ENCODE data around the gene ABLIM3.

Gene ABLIM3

DNA sequence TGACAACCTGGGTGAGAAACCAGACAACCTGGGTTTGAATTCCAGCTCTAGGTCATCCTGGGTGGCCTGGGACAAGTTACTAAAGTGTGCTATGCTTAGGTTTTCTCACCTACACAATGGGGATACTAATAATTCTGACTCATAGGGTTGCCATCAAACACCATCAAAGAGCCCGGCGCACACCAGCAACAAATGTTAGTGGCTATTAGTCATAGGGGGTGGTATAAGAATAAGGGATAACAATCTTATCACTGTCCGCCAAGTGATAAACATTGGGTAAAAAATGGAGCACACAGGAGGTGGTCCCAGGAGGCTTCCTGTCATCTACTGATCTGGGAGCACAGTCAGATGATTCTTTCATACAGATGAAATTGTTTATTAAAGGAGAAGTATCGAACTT lies 68.9 kb downstream of the ABLIM3 start:
- peak overlapping the region; percentile 44 for H2BK15ac ChIP-seq (ENCODE audit: low read depth, poor library complexity, severe bottlenecking)

DNA sequence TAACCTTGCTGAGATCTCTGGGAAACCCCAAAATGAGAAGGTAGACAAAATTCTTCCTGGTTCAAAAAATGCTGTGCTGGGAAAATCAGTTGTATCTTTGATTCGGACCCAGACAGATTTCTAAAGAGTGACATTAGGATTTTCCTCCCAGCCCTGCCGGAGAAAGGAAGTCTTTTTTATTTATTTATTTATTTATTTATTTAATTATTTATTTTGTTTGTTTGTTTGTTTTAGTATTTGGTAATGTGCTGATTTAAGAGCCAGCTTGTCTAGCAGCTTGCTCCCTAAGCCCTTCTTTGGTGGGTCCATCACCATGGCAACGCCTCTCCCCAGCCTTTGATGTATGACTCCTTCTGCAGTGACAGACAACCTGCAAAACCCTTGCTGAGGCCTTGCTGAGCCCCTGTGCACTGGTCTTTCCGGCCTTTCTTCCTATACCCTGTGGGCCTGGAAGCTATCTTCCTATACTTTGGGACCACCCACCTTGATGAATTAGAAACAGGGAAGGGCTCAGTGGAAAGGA lies 69.7 kb downstream of the ABLIM3 start:
- WGBS = 65% methylated on average over 3 of the region's 4 CpGs
- Histone ChIP-seq H3K18ac (ENCODE audit: low read depth in 1 of 2, low read length in 2 of 2) (peak overlapping the region; percentile 71 to 94), H2BK15ac (ENCODE audit: low read depth, poor library complexity, severe bottlenecking) (no peak overlapping the region), H3K27me3 (ENCODE audit: control insufficient read depth in 1 of 2, insufficient read depth in 1 of 2, low read length in 2 of 2) (no peaks in the 10 kb centered on the region), H3K36me3 (ENCODE audit: control insufficient read depth in 1 of 2, insufficient read depth in 2 of 2, low read depth in 1 of 2, low read length in 2 of 2) (peaks cover 4 to 54% of the 10 kb centered on the region in 2 experiments), H3K4ac (ENCODE audit: low read depth in 1 of 2, low read length in 2 of 2) (peak overlapping the region; percentile 39 to 87), H2AK5ac (ENCODE audit: low read length, severe bottlenecking) (no peak overlapping the region), H2BK120ac (ENCODE audit: low read depth, low read length) (peak overlapping the region; percentile 88), H3K23ac (ENCODE audit: low read length in 2 of 2) (no peak overlapping the region), H3K9ac (ENCODE audit: low read length) (no peak overlapping the region), H2BK5ac (ENCODE audit: low read depth, low read length, poor library complexity, severe bottlenecking) (no peak overlapping the region), H2BK12ac (ENCODE audit: low read length in 2 of 2) (peak overlapping the region; percentile 93 to 99), H3K27ac (ENCODE audit: low read length, poor library complexity, severe bottlenecking) (no peak overlapping the region), H2AFZ (ENCODE audit: low read depth, low read length) (no peak overlapping the region), H3K4me2 (ENCODE audit: low read length, poor library complexity, severe bottlenecking) (no peak overlapping the region), H3K4me1 (ENCODE audit: control insufficient read depth, insufficient read depth, low read depth, low read length) (no peaks in the 10 kb centered on the region), H3K4me3 (ENCODE audit: insufficient read depth in 1 of 2, low read depth in 1 of 2, low read length in 2 of 2) (no peak overlapping the region), H3K14ac (ENCODE audit: low read length in 2 of 2) (peak overlapping the region in 1 of 2 experiments; percentile 87), H3K79me1 (replicated peaks; ENCODE audit: low read length, poor library complexity, severe bottlenecking) (no peaks in the 10 kb centered on the region), H4K8ac (ENCODE audit: low read length) (peak overlapping the region; percentile 54), H4K91ac (ENCODE audit: low read length) (peak overlapping the region; percentile 15), H3K9me3 (ENCODE audit: control insufficient read depth, low read length) (no peaks in the 10 kb centered on the region)
- DNase-seq = peak; percentile 62

More for the DNA sequence above, 68.9 kb downstream of the ABLIM3 start:
- Histone ChIP-seq H2BK120ac (ENCODE audit: low read depth, low read length) (peak overlapping the region; percentile 21), H3K4me1 (ENCODE audit: control insufficient read depth, insufficient read depth, low read depth, low read length) (no peaks in the 10 kb centered on the region), H4K91ac (ENCODE audit: low read length) (peak overlapping the region; percentile 80), H3K23ac (ENCODE audit: low read length in 2 of 2) (no peak overlapping the region), H2BK5ac (ENCODE audit: low read depth, low read length, poor library complexity, severe bottlenecking) (no peak overlapping the region), H3K4me2 (ENCODE audit: low read length, poor library complexity, severe bottlenecking) (no peak overlapping the region), H2AK5ac (ENCODE audit: low read length, severe bottlenecking) (no peak overlapping the region), H3K27ac (ENCODE audit: low read length, poor library complexity, severe bottlenecking) (no peak overlapping the region), H3K14ac (ENCODE audit: low read length in 2 of 2) (no peak overlapping the region), H2BK12ac (ENCODE audit: low read length in 2 of 2) (peak overlapping the region; percentile 43 to 93), H3K4ac (ENCODE audit: low read depth in 1 of 2, low read length in 2 of 2) (no peak overlapping the region), H3K79me1 (replicated peaks; ENCODE audit: low read length, poor library complexity, severe bottlenecking) (no peaks in the 10 kb centered on the region), H2AFZ (ENCODE audit: low read depth, low read length) (no peak overlapping the region), H3K9me3 (ENCODE audit: control insufficient read depth, low read length) (no peaks in the 10 kb centered on the region), H3K4me3 (ENCODE audit: insufficient read depth in 1 of 2, low read depth in 1 of 2, low read length in 2 of 2) (no peak overlapping the region), H3K9ac (ENCODE audit: low read length) (no peak overlapping the region), H4K8ac (ENCODE audit: low read length) (no peak overlapping the region), H3K27me3 (ENCODE audit: control insufficient read depth in 1 of 2, insufficient read depth in 1 of 2, low read length in 2 of 2) (no peaks in the 10 kb centered on the region), H3K36me3 (ENCODE audit: control insufficient read depth in 1 of 2, insufficient read depth in 2 of 2, low read depth in 1 of 2, low read length in 2 of 2) (peaks cover 4 to 54% of the 10 kb centered on the region in 2 experiments), H3K18ac (ENCODE audit: low read depth in 1 of 2, low read length in 2 of 2) (peak overlapping the region in 1 of 2 experiments; percentile 17)
- 12% methylated on average over 4 of the region's 4 CpGs for WGBS
- peak; percentile 82 for DNase-seq

DNA sequence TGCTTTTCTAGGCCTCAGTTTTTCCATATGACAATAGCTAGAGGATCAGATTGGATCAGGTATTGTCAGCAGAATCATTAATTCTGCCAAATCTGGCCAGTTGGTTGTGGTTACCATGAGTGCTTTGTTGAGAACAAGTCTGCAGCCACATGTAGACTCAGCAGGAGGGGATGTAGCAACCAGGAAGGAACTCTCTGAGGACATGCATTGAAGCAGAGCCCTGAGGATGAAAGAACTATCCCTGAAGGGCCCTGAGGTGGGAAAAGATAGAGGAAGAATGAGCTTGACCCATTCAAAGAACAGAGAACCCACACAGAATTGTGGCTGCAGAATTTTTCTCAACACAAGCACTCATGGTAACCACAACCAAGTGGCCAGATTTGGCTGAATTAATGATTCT lies 70.3 kb downstream of the ABLIM3 start:
- no peaks in the 10 kb centered on the region for H3K9me3 ChIP-seq (ENCODE audit: control insufficient read depth, low read length)
- peak overlapping the region in 1 of 2 experiments; percentile 76 for H3K4ac ChIP-seq (ENCODE audit: low read depth in 1 of 2, low read length in 2 of 2)
- no peaks in the 10 kb centered on the region for H3K79me1 ChIP-seq (replicated peaks; ENCODE audit: low read length, poor library complexity, severe bottlenecking)
- peak overlapping the region; percentile 39 for H2BK120ac ChIP-seq (ENCODE audit: low read depth, low read length)
- H4K8ac ChIP-seq (ENCODE audit: low read length) = no peak overlapping the region
- peak overlapping the region; percentile 1 to 7 for H3K18ac ChIP-seq (ENCODE audit: low read depth in 1 of 2, low read length in 2 of 2)
- peaks cover 4 to 54% of the 10 kb centered on the region in 2 experiments for H3K36me3 ChIP-seq (ENCODE audit: control insufficient read depth in 1 of 2, insufficient read depth in 2 of 2, low read depth in 1 of 2, low read length in 2 of 2)
- no peak overlapping the region for H3K9ac ChIP-seq (ENCODE audit: low read length)
- no peak overlapping the region for H3K4me3 ChIP-seq (ENCODE audit: insufficient read depth in 1 of 2, low read depth in 1 of 2, low read length in 2 of 2)
- H3K4me1 ChIP-seq (ENCODE audit: control insufficient read depth, insufficient read depth, low read depth, low read length) = no peaks in the 10 kb centered on the region
- H2BK5ac ChIP-seq (ENCODE audit: low read depth, low read length, poor library complexity, severe bottlenecking) = no peak overlapping the region
- no peak overlapping the region for H2AK5ac ChIP-seq (ENCODE audit: low read length, severe bottlenecking)
- H4K91ac ChIP-seq (ENCODE audit: low read length) = peak overlapping the region; percentile 79
- H2BK15ac ChIP-seq (ENCODE audit: low read depth, poor library complexity, severe bottlenecking) = no peak overlapping the region
- H2AFZ ChIP-seq (ENCODE audit: low read depth, low read length) = no peak overlapping the region
- no peak overlapping the region for H3K14ac ChIP-seq (ENCODE audit: low read length in 2 of 2)
- no peak overlapping the region for H3K23ac ChIP-seq (ENCODE audit: low read length in 2 of 2)
- H3K27ac ChIP-seq (ENCODE audit: low read length, poor library complexity, severe bottlenecking) = no peak overlapping the region
- peak overlapping the region; percentile 1 to 37 for H2BK12ac ChIP-seq (ENCODE audit: low read length in 2 of 2)
- peak; percentile 92 for DNase-seq
- H3K27me3 ChIP-seq (ENCODE audit: control insufficient read depth in 1 of 2, insufficient read depth in 1 of 2, low read length in 2 of 2) = no peaks in the 10 kb centered on the region
- H3K4me2 ChIP-seq (ENCODE audit: low read length, poor library complexity, severe bottlenecking) = no peak overlapping the region

DNA sequence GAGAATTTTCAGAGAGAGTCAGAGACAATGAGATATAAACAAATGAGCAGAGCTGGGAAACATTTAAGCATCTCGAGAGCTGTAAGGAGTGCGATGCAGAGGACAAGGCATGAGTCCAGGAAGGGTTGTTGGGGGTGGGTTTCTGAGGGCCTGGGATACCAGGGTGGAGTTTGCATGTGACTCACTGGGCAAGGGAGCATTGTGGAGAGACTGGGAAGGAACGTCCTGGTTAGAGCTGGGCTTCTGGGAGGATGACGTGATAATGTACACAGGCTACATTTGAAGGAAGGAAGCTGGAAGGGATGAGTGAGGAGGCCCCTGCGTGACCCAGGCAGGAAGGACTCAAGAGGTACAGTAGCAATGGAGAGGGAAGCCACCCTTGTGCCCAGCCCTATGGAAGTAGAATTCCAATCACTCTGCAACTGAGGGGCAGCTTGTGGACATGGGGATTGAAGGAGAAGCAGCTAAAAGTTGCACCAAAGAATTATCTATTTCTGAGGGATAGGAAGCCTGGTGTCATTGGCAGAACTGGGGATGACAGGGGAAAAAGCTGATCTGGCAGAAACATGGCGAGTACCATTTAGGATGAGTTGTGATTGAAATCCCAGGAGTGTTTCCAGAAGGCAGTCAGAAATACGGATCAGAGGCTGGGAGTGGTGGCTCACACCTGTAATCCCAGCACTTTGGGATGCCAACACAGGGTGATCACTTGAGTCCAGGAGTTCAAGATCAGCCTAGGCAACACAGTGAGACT lies 71.1 kb downstream of the ABLIM3 start:
- H3K27me3 ChIP-seq (ENCODE audit: control insufficient read depth in 1 of 2, insufficient read depth in 1 of 2, low read length in 2 of 2) = no peaks in the 10 kb centered on the region
- H3K18ac ChIP-seq (ENCODE audit: low read depth in 1 of 2, low read length in 2 of 2) = peak overlapping the region; percentile 79 to 91
- H2BK120ac ChIP-seq (ENCODE audit: low read depth, low read length) = peak overlapping the region; percentile 78
- peak; percentile 100 for DNase-seq
- H3K36me3 ChIP-seq (ENCODE audit: control insufficient read depth in 1 of 2, insufficient read depth in 2 of 2, low read depth in 1 of 2, low read length in 2 of 2) = peaks cover 3 to 55% of the 10 kb centered on the region in 2 experiments
- peak overlapping the region; percentile 66 for H4K8ac ChIP-seq (ENCODE audit: low read length)
- no peak overlapping the region for H2AK5ac ChIP-seq (ENCODE audit: low read length, severe bottlenecking)
- no peaks in the 10 kb centered on the region for H3K4me1 ChIP-seq (ENCODE audit: control insufficient read depth, insufficient read depth, low read depth, low read length)
- peak overlapping the region in 1 of 2 experiments; percentile 95 for H3K4ac ChIP-seq (ENCODE audit: low read depth in 1 of 2, low read length in 2 of 2)
- H2AFZ ChIP-seq (ENCODE audit: low read depth, low read length) = no peak overlapping the region
- H2BK12ac ChIP-seq (ENCODE audit: low read length in 2 of 2) = peak overlapping the region; percentile 97 to 99
- H3K4me2 ChIP-seq (ENCODE audit: low read length, poor library complexity, severe bottlenecking) = no peak overlapping the region
- no peaks in the 10 kb centered on the region for H3K9me3 ChIP-seq (ENCODE audit: control insufficient read depth, low read length)
- no peak overlapping the region for H3K27ac ChIP-seq (ENCODE audit: low read length, poor library complexity, severe bottlenecking)
- no peak overlapping the region for H2BK5ac ChIP-seq (ENCODE audit: low read depth, low read length, poor library complexity, severe bottlenecking)
- peak overlapping the region; percentile 10 for H3K9ac ChIP-seq (ENCODE audit: low read length)
- H3K79me1 ChIP-seq (replicated peaks; ENCODE audit: low read length, poor library complexity, severe bottlenecking) = no peaks in the 10 kb centered on the region
- no peak overlapping the region for H3K4me3 ChIP-seq (ENCODE audit: insufficient read depth in 1 of 2, low read depth in 1 of 2, low read length in 2 of 2)
- no peak overlapping the region for H3K23ac ChIP-seq (ENCODE audit: low read length in 2 of 2)
- peak overlapping the region; percentile 23 for H2BK15ac ChIP-seq (ENCODE audit: low read depth, poor library complexity, severe bottlenecking)
- H4K91ac ChIP-seq (ENCODE audit: low read length) = peak overlapping the region; percentile 90
- 24% methylated on average over 7 of the region's 7 CpGs for WGBS
- H3K14ac ChIP-seq (ENCODE audit: low read length in 2 of 2) = no peak overlapping the region

Data from mesenchymal stem cell (in vitro differentiated cells and primary cell).